ENCODE data around the gene KAT6B. TPM values are rescaled to one million over a fixed set of nuclear protein-coding genes. Genes with fewer than 3 reads are reported as not detected.

The KAT6B gene
- total RNA-seq, 4 donors from 2014 or later = 45.4 to 94.9 (median 62.9) TPM

GRCh38 chr10:74934100-74934812, 107.9 kb downstream of the KAT6B start:
- Histone ChIP-seq H3K27ac (no peak overlapping the region), H3K27me3 (no peaks in the 10 kb centered on the region), H3K4me3 (no peak overlapping the region), H3K36me3 (no peaks in the 10 kb centered on the region), H3K4me1 (peaks cover 0 to 38% (median 0%) of the 10 kb centered on the region in 4 donors), H3K9me3 (no peaks in the 10 kb centered on the region)
- no peak for DNase-seq
- TF ChIP-seq, protein P1, sequence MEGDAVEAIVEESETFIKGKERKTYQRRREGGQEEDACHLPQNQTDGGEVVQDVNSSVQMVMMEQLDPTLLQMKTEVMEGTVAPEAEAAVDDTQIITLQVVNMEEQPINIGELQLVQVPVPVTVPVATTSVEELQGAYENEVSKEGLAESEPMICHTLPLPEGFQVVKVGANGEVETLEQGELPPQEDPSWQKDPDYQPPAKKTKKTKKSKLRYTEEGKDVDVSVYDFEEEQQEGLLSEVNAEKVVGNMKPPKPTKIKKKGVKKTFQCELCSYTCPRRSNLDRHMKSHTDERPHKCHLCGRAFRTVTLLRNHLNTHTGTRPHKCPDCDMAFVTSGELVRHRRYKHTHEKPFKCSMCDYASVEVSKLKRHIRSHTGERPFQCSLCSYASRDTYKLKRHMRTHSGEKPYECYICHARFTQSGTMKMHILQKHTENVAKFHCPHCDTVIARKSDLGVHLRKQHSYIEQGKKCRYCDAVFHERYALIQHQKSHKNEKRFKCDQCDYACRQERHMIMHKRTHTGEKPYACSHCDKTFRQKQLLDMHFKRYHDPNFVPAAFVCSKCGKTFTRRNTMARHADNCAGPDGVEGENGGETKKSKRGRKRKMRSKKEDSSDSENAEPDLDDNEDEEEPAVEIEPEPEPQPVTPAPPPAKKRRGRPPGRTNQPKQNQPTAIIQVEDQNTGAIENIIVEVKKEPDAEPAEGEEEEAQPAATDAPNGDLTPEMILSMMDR (IDR thresholded peaks at IDR 0.05) = no peak
- no peak for TF ChIP-seq POLR2A (IDR thresholded peaks at IDR 0.05)

DNA sequence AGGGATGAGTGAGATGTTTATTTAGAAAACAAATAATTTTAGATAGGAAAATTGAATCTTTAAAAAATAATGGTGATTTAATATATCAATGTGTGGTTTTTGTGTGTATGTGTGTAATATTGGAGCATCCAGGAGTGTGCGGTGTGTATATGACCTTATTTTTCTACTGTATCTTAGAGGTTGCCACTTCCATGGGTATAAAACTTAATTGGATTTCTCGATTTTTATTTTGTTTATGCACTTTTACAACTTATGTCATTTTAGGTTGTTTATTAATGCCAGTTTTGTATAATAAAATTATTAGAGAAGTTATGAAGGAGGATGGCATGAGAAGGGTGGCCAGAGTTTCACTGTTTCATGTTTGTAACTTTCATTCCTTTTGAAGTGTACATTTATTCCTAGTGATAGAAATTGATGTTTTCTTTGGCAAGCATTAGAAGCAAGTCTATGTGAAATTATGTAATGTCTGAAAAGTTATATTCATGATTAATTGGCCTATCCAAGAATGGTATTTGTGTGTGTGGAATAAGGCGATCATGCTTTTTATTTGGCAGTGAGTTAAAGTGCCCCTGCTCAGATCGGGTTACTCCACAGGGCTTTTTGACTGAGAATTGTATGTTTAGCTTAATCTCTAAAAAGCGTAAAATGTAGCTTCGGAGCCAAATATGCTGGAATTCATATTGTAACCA, 110.3 kb downstream of the KAT6B start:
- TF ChIP-seq POLR2A (IDR thresholded peaks at IDR 0.05) = no peak
- TF ChIP-seq, protein P1 (IDR thresholded peaks at IDR 0.05) = no peak
- no peak overlapping the region for H3K27ac ChIP-seq
- H3K27me3 ChIP-seq = no peaks in the 10 kb centered on the region
- H3K4me1 ChIP-seq = peaks cover 0 to 26% (median 0%) of the 10 kb centered on the region in 4 donors
- H3K36me3 ChIP-seq = no peaks in the 10 kb centered on the region
- no peak for DNase-seq
- no peak overlapping the region for H3K4me3 ChIP-seq
- no peaks in the 10 kb centered on the region for H3K9me3 ChIP-seq

GRCh38 chr10:74937266-74937856, 111.0 kb downstream of the KAT6B start:
- Histone ChIP-seq H3K36me3 (no peaks in the 10 kb centered on the region), H3K9me3 (no peaks in the 10 kb centered on the region), H3K4me3 (no peak overlapping the region), H3K27ac (no peak overlapping the region), H3K4me1 (peaks cover 0 to 25% (median 0%) of the 10 kb centered on the region in 4 donors), H3K27me3 (no peaks in the 10 kb centered on the region)
- no peak for TF ChIP-seq POLR2A (IDR thresholded peaks at IDR 0.05)
- TF ChIP-seq, protein P1 (IDR thresholded peaks at IDR 0.05) = no peak
- DNase-seq = no peak

- no peak for TF ChIP-seq POLR2A (IDR thresholded peaks at IDR 0.05)
- TF ChIP-seq, protein P1 (IDR thresholded peaks at IDR 0.05) = no peak
- Histone ChIP-seq H3K4me1 (peaks cover 0 to 19% (median 0%) of the 10 kb centered on the region in 4 donors), H3K4me3 (no peak overlapping the region), H3K36me3 (no peaks in the 10 kb centered on the region), H3K9me3 (no peaks in the 10 kb centered on the region), H3K27ac (no peak overlapping the region), H3K27me3 (no peaks in the 10 kb centered on the region)
- DNase-seq = no peak
These were observed 117.8 kb downstream of the KAT6B start for GRCh38 chr10:74944205-74944604.

DNA sequence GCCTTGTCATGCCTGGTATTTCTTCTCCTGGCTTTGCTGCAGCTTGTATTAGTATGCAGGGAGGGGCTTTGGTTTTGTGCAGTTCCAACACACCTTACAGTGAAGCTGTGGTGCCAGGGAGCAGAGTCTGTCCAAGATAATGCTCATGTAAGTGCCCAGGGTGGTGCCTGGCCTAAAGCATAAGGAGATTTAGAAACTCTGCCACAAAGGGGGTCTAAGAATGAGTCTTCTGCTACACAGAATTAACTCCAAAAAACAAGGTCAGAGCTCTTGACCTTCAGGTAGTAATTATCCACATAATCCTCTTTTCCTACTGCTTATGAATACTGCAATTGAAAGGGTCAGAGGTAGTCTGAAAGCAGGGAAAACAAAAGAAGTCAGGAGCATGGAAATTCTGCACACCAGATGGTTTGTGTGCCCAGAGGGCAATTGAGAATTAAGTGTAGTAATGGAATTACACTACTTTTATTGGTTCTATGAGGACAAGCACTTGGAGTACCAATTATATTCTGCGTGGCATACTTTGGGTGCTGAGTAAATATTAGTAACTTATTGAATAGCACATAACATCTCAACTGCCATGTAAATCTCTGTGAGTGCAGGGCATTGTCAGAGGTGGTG, 121.5 kb downstream of the KAT6B start:
- H3K27me3 ChIP-seq = no peaks in the 10 kb centered on the region
- DNase-seq = no peak
- no peak for TF ChIP-seq POLR2A (IDR thresholded peaks at IDR 0.05)
- TF ChIP-seq, protein P1 (IDR thresholded peaks at IDR 0.05) = no peak

More for the DNA sequence above, 121.5 kb downstream of the KAT6B start:
- Histone ChIP-seq H3K27ac (no peak overlapping the region), H3K4me1 (peaks cover 0 to 30% (median 0%) of the 10 kb centered on the region in 4 donors), H3K4me3 (no peak overlapping the region), H3K36me3 (no peaks in the 10 kb centered on the region), H3K9me3 (no peaks in the 10 kb centered on the region)
